ENCODE measurements around the gene PLA2G1B.

DNA sequence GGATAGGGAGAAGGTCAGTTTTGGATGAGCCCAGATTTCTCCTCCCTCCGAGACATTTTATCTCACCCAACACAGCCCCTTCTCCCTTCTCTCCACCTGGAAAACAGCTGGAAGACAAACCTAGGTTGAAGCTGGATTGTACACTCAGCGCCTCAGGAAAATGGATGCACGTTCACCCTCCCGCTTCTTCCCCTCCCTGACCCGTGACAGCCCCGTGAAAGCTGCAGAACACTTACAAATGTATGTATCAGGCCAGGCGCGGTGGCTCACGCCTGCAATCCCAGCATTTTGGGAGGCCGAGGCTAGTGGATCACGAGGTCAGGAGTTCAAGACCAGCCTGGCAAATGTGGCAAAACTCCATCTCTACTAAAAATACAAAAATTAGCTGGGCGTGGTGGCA, 40.1 kb downstream of the PLA2G1B start:
- TF ChIP-seq POLR2AphosphoS5 (IDR thresholded peaks at IDR 0.05): no peak
- TF ChIP-seq, protein P1, sequence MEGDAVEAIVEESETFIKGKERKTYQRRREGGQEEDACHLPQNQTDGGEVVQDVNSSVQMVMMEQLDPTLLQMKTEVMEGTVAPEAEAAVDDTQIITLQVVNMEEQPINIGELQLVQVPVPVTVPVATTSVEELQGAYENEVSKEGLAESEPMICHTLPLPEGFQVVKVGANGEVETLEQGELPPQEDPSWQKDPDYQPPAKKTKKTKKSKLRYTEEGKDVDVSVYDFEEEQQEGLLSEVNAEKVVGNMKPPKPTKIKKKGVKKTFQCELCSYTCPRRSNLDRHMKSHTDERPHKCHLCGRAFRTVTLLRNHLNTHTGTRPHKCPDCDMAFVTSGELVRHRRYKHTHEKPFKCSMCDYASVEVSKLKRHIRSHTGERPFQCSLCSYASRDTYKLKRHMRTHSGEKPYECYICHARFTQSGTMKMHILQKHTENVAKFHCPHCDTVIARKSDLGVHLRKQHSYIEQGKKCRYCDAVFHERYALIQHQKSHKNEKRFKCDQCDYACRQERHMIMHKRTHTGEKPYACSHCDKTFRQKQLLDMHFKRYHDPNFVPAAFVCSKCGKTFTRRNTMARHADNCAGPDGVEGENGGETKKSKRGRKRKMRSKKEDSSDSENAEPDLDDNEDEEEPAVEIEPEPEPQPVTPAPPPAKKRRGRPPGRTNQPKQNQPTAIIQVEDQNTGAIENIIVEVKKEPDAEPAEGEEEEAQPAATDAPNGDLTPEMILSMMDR (IDR thresholded peaks at IDR 0.05): no peak

Measured in prostate gland (tissue), 2 donors.